GM21723 (cell line): ENCODE measurements around the gene HDDC3.

ENCODE experiments used
- ATAC-seq: cut with Tn5 transposase; IDR thresholded peaks from one replicate; pipeline ENCODE4 v1.9.1; 2021; ENCODE audit warnings: mild to moderate bottlenecking, moderate library complexity; ENCODE audit not compliant: unreplicated experiment

Gene HDDC3

GRCh38 chr15:90931828-90932659 is at the start of gene HDDC3:
Gene HDDC3, minus strand, starts transcription at chr15:90932549. Its CDS starts 9 bp downstream, at chr15:90932540.
- ATAC-seq = peak; percentile 53

DNA sequence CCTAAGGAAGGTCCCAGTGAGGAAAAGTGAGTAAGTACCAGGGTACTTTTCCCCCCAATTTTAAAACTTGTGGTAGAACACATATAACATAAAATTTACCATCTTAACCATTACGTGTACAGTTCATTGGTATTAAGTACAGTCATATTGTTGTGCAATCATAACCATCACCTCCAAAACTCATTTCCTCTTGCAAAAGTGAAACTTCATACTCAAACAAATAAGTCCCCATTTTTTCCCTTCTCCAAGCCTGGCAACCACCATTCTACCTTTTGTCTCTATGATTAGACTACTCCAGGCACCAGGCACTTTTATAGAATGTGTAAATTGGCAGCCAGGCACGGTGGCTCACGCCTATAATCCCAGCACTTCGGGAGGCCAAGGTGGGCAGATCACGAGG is 49.8 kb upstream of the HDDC3 start:
- ATAC-seq = peak; percentile 43

GRCh38 chr15:90981681-90982080 is 49.3 kb upstream of the HDDC3 start:
- ATAC-seq = peak; percentile 85

GRCh38 chr15:90979582-90979981 is 47.2 kb upstream of the HDDC3 start:
- no peak for ATAC-seq

GRCh38 chr15:90974216-90974615 is 41.9 kb upstream of the HDDC3 start:
- ATAC-seq = no peak

DNA sequence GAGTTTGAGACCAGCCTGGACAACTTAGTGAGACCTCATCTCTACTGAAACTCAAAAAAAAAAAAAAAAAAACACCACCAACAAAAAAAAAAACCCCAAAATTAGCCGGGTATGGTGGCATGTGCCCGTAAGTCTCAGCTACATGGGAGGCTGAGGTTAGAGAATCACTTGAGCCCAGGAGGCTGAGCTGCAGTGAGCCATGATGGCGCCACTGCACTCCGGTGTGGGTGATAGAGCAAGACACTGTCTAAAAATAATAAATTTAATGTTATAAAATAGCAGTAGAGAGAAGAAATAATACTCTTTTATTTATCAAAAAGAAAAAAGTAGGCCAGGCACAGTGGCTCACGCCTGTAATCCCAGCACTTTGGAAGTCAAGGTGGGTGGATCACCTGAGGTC is 39.8 kb upstream of the HDDC3 start:
- no peak for ATAC-seq

- no peak for ATAC-seq
These were observed 37.9 kb upstream of the HDDC3 start for GRCh38 chr15:90970274-90970673.

DNA sequence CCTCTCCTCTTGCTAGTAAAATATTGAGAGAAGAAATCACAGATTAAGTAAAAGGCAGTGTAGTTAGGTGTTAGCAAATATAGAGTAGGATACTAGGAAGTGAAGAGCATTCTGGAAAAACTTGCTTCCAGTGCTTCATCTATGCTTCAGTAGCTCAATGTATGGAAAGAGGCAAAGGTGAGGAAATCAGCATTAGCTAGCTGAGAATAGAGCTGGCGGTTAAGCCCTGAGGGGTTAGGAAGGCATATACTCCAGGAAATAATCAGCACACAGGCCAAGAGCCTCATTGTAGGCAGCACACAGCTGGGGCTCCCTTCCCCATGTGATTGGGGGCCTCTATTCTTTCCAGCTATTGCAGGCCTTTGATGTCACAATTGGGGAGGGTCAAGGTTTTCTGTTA is 36.1 kb upstream of the HDDC3 start:
- no peak for ATAC-seq

DNA sequence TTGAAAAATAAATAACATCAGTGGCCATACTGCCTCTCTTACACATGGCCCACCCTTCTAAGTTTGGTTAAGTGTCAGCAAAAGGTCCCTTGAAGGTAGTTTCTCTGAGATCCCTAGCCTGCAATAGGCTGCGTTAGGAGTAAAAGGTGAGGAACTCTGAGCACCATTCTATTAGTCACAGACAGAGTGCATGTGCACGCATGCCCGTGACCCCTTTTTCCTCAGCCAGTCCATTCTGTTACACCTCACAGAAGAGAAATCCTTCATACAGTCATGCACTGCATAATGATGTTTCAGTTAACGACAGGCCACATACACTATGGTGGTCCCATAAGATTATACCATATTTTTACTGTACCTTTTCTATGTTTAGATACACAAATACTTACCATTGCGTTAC is 34.9 kb upstream of the HDDC3 start:
- no peak for ATAC-seq

DNA sequence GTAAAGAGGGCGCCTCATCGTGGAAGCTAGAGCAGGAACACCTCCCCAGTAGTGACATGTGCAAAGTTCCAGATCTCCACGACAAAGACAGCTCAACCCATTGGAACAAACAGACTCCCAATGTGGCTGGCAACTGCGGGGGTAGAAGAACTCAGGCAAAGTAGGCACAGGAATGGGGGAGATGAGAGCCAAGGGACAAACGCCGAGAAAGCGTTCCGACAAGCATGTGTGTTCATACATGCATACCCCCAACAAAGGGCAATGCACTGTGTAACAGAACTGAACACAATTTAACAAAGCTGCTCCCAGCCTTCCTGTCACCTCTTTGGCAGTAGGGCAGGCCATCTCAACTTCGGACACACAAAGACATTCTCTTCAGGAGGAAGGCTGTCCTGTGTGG is 33.9 kb upstream of the HDDC3 start:
- ATAC-seq = no peak

DNA sequence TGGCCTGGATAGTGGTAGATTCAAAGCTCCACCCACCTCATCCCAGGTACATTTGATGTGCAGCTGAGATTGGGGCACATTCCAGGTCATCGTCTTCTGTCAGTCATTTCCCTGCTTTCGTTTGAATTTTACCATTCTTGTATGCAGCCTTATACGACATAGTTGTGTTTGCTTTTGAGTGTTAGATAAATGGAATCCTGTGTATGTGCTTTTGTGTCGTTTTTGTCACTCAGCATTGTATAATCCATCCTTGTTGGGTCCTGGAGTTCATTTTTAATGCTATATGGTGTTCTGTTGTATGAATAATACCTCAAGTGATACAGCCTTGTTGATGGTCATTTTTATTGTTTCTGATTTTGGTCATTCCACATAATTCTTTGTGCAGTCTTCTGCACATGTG is 29.7 kb upstream of the HDDC3 start:
- no peak for ATAC-seq

DNA sequence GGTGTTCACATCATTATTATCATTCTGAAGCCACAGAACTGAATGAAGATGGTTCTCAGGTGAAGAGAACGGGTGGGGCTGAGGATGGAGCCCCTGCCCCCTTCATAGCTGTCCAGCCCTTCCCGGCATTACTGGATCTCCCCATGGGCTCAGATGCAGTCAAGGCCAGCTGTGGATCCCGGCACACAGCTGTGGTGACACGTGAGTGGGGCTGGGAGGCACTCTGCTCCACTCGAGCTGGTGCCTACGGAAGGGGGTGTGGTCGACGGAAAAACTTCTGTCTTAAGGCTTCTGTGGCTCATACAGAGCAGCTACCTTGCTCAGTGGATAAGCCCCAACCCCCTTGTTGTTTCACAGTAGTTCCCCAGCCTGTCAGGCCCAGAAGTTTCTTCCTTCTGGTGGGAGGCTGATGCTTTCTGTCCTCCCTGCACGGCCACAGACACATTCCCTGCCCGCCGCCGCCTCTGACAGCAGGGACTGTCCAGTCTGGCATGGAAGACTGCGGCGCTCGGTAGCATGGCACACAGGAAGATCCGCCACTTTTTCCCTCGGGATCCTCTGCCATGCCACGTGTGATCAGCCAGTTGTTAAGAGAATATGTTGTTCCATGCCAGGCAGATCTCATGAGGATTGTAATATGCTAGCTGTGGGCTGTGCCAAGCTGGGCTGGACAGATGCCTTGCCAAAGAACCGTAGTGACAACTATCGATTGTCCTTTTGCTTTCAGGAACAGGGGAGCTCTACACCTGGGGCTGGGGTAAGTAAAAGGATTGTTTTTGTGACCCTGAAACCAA is 28.1 kb upstream of the HDDC3 start:
- no peak for ATAC-seq

DNA sequence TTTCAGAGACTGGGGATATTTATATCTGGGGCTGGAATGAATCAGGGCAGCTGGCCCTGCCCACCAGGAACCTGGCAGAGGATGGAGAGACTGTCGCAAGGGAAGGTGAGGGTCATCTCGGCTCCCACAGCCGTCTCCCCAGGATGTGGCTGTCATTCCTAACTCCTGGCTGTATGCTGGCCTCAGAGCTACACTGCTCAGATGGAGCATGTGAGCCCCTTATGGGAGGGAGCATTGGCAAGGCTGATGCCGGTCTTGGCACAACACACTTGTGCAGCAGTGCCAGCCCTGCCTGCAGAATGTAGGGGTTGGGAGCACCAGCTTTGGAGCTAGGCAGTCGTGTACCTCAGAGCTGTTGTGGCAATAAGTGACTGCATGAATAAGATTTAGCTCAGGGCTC is 27.5 kb upstream of the HDDC3 start:
- no peak for ATAC-seq

GRCh38 chr15:90959028-90959595 is 26.8 kb upstream of the HDDC3 start:
- ATAC-seq = no peak

GRCh38 chr15:90957791-90958190 is 25.4 kb upstream of the HDDC3 start:
- no peak for ATAC-seq

GRCh38 chr15:90957031-90957790 is 24.9 kb upstream of the HDDC3 start:
- ATAC-seq = no peak

GRCh38 chr15:90956274-90957030 is 24.1 kb upstream of the HDDC3 start:
- ATAC-seq = peak; percentile 22

DNA sequence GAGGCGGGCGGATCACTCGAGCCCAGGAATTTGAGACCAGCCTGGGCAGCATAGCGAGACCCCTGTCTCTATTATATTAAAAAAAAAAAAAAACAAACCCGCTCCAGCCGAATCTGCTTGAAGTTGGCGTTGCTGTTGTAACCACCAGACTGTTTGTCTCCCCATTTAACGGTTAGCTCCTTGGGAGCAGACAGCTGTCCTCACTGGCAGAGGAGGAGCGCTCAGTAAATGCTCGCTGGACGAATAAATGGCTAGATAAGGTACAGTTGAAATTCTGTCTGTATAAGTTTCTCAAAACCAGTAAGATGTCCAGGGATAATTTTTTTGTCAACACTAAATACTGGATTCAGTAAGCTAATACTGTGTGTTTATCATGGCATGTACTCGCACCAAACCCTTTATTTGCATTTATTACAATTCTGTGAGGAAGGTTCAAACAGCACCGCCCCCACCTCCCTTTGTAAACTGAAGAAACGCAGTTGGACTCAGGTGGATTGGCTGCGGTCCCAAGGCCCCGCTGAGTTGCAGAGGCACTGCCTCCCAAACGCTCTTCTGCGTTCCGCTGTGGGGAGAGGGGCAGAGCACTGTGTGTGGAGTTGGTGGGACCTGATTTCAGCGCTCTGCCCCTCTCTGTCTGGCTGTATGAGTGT is 23.4 kb upstream of the HDDC3 start:
- ATAC-seq = no peak

DNA sequence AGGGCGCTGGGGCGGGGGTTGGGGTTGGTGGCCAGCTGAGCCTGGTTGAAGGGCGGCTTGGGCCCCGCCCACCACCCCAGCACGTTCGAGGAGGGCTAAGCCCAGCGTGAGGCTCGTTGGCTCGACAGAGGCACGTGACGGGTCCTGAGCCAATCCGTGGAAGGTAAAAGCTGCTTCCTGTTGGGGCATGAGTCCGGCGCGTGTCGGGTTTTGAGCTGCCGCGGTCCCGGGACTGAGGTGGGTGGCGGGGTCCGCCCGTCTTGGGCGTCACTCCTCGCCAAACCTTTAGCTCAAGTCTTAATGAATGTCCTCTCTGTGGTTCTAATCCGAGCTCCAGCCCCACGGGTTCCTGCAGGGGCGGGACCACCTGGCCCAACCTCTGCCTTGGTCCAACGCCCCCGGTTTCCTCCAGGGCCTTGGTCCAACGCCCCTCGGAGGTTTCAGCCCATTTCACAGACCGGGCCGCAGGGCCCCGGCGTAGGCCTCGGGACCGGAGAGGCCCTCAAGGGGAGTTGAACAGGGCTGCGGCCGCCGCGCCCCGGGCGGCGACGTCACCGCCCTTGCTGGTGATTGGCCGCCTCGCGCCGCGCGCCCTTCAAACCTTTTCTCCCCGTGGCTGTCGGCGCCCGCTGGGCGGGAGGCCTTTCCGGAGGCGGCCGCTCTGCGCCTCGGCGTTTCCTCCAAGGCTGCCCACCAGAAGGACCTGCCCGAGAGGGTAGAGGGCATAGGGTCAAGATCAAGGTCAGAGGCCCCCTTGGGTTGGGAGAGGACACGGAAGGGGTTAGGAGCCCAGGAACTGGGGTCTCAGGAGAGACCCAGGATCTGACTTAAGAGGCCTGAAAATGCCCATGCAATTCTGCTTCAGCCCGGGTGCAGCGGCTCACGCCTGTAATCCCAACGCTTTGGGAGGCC is 22.6 kb upstream of the HDDC3 start, which contains the start of gene RCCD1:
Gene RCCD1 (plus strand): TSS at position 173 of the 912 bp plus-strand sequence. CDS start 1,851 bp downstream, outside the sequence.
- peak; percentile 90 for ATAC-seq
